ENCODE data around the gene ZNF320. TPM values are rescaled to one million over a fixed set of nuclear protein-coding genes. Genes with fewer than 3 reads are reported as not detected.
A peak's percentile ranks its signal among the peaks of the same experiment; 100 is the strongest.
"Not testable (repeated sequence)": the region's sequence is repeated elsewhere in the genome, so short reads cannot be mapped to it uniquely, and the experiment has no call there.

The ZNF320 gene
- polyA plus RNA-seq, 1 donor from 2014 or later: 4.7 TPM

DNA sequence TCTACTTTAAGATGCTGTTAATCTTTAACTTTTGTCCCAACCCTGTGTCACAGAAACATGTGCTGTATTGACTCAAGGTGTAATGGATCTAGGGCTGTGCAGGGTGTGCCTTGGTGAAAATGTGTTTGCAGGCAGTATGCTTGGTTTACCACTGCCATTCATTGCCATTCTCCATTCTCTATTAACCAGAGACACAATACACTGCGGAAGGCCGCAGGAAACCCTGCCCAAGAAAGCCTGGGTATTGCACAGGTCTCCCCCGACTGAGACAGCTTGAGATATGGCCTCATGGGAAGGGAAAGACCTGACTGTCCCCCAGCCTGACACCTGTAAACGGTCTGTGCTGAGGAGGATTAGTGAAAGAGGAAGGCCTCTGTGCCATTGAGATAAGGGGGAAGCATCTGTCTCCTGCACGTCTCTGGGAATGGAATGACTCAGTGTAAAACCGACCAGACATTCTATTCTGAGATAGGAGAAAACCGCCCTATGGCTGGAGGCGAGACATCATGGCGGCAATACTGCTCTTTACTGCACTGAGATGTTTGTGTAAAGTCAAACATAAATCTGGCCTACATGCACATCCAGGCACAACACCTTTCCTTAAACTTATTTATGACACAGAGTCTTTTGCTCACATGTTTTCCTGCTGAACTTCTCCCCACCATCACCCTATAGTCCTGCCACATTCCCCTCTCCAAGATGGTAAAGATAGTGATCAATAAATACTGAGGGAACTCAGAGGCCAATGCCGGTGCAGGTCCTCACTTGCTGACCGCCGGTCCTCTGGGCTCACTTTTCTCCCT lies 38.9 kb upstream of the ZNF320 start:
- Mint-ChIP-seq H3K4me3 (peak overlapping the region in 1 of 4 donors; percentile 4), H3K4me1 (peaks cover 8 to 15% (median 12%) of the 10 kb centered on the region in 3 donors), H3K27me3 (no peaks in the 10 kb centered on the region), H3K36me3 (peaks cover 23% of the 10 kb centered on the region), H3K9me3 (peaks cover 2 to 21% (median 5%) of the 10 kb centered on the region in 3 donors), H3K27ac (no peak overlapping the region)

DNA sequence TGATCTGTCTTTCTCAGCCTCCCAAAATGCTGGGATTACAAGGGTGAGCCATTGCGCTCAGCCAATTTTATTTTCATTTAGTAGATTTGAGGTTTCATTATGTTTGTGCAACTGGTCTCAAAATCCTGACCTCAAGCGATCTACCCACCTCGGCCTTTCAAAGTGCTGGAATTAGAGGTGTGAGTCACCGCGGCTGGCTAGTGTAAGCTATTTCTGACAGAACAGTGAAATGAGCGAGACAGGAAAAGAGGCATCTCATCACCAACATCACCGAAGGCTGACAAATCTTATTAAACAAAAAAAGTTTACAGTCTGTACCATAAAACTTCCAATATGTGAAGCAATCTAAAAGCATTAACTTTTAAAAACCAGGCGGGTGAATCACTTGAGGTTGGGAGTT lies 38.0 kb upstream of the ZNF320 start:
- Mint-ChIP-seq H3K4me1 (peaks cover 4 to 15% (median 9%) of the 10 kb centered on the region in 3 donors), H3K36me3 (peaks cover 23% of the 10 kb centered on the region), H3K27ac (no peak overlapping the region), H3K9me3 (peaks cover 2 to 21% (median 5%) of the 10 kb centered on the region in 3 donors), H3K27me3 (no peaks in the 10 kb centered on the region), H3K4me3 (peak overlapping the region in 1 of 4 donors; percentile 37)

DNA sequence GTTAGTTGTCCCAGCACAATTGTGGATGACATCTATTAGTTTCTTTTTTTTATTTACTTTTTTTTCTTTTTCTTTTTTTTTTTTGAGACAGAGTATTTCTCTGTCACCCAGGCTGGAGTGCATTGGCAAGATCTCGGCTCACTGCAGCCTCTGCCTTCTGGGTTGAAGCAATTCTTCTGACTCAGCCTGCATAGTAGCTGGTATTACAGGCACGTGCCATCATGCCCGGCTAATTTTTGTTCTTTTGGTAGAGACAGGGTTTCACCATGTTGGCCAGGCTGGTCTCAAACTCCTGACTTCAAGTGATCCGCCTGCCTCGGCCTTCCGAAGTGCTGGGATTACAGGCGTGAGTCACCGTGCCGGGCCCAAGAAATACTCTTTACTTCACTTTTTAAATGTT lies 27.2 kb upstream of the ZNF320 start:
- Mint-ChIP-seq H3K36me3 (peaks cover 15% of the 10 kb centered on the region), H3K4me1 (peaks cover 14 to 17% (median 15%) of the 10 kb centered on the region in 3 donors), H3K4me3 (peak overlapping the region in 2 of 4 donors; percentile 8 to 40), H3K9me3 (peaks cover 0 to 10% (median 2%) of the 10 kb centered on the region in 3 donors)
- H3K27me3 Mint-ChIP-seq, H3K27ac Mint-ChIP-seq: not testable (repeated sequence)

DNA sequence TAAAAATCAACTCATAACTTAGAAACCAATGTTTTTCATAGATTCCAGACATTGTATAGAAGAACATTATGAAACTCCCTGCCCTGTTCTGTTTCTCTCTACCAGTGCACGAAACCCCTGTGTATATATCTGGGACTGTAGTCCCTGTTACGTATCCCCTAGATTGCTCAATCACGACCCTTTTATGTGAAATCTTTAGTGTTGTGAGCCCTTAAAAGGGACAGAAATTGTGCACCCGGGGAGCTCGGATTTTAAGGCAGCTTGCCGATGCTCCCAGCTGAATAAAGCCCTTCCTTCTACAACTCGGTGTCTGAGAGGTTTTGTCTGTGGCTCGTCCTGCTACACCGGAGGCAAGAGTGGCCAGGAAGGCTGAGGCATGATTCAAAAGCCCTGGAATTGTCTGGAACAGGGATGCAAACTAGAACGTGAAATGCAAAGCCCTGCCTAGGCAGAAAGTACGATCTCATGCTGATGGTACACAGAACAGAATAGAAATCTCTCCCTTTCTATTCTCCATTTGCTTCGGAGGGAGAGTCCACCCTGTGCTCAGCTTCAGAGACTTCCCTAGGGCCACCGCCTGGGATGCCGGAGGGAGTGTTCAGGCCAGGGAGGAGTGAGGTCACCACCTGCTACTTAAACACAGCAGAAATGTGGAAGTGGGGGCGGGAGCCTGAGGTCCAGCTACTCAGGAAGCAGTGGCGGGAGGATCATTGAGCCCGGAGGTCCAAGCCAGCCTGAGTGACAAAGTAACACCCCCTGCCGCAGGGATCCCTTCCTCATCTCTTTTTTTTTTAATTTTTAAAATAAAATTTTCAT lies 26.6 kb upstream of the ZNF320 start:
- Mint-ChIP-seq H3K27me3 (no peaks in the 10 kb centered on the region), H3K4me1 (peaks cover 13 to 17% (median 15%) of the 10 kb centered on the region in 3 donors), H3K27ac (peak overlapping the region in 2 of 3 donors; percentile 79 to 84), H3K36me3 (peaks cover 11% of the 10 kb centered on the region), H3K4me3 (peak overlapping the region; percentile 91 to 98 (median 96)), H3K9me3 (peaks cover 0 to 5% (median 2%) of the 10 kb centered on the region in 3 donors)

DNA sequence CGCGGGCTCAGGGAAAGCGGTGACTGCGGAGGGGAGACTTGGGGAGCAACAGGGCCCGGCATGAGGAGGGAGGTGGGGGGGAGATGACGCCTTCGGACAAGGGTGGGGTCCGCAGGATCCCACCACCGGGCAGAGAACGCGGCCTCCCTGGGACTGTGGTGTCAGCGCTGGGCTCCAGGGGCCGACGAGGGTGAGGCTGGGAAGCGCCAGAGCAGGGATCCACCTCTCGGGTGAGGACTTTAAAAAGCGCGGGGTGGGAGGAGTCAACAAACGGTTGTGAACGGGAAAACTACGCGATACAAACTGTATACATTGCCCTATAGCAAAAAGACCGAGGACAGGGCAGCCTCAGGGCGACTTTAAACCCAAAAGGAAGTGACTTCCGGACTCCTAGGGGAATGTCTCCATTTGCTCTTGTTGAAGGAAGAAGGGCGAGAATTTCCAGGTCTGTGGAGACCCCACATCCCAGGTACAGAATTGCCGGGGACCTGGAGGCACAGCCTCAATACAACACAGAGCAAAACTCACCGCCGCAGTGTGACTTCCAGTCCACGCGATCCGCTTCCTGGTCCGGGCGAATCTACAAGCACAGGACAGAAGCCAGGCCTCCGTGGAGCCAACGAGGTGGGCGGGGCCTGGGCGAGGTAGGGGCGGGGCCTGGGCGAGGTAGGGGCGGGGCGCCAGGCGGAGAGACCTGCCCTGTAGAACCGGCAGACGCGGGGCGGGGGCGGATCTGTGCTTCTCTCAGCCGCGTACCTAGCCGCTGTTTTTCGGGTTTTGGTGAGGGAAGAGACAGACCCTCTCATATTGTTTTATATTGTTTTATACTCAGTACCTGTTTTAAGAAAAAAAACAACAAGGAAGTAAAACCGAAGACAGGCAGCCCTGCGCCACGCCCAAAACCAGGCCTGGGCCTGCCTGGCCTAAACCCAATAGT lies 25.7 kb upstream of the ZNF320 start, which contains the start of gene ZNF888:
Gene ZNF888, minus strand, starts transcription at position 588 of the 937 bp plus-strand sequence. CDS start 5,555 bp downstream, outside the sequence.
- H3K4me1 Mint-ChIP-seq: peaks cover 13 to 17% (median 15%) of the 10 kb centered on the region in 3 donors
- peaks cover 9% of the 10 kb centered on the region for H3K36me3 Mint-ChIP-seq
- H3K9me3 Mint-ChIP-seq: no peaks in the 10 kb centered on the region
- H3K27ac Mint-ChIP-seq: peak within 1 kb of the TSS; percentile 79 to 96 (median 86)
- H3K27me3 Mint-ChIP-seq: no peaks in the 10 kb centered on the region
- peak within 1 kb of the TSS; percentile 91 to 98 (median 96) for H3K4me3 Mint-ChIP-seq

DNA sequence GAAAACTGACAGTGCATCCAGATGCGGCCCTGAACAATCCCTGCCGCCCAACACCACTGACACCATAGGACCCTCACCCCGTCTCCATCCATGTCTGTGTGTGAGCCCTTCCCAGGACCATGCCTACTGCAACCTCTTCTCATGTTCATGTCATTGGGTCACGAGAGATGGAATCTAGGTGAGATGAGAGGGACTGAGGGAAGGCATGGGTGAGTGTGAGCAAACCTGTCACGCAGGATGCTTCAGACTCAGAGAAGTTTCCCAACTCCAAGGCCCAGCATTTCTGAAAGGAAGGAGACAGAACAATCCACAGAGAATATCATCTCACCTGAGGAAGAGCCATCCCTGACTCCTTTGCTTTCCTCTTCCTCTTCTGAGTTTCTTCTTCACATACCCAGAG lies 20.1 kb upstream of the ZNF320 start:
- peaks cover 4 to 16% (median 7%) of the 10 kb centered on the region in 3 donors for H3K4me1 Mint-ChIP-seq
- H3K27me3 Mint-ChIP-seq: no peaks in the 10 kb centered on the region
- no peak overlapping the region for H3K4me3 Mint-ChIP-seq
- peaks cover 2 to 4% (median 3%) of the 10 kb centered on the region in 3 donors for H3K9me3 Mint-ChIP-seq
- H3K27ac Mint-ChIP-seq: peak overlapping the region in 1 of 3 donors; percentile 94
- peaks cover 27% of the 10 kb centered on the region for H3K36me3 Mint-ChIP-seq

DNA sequence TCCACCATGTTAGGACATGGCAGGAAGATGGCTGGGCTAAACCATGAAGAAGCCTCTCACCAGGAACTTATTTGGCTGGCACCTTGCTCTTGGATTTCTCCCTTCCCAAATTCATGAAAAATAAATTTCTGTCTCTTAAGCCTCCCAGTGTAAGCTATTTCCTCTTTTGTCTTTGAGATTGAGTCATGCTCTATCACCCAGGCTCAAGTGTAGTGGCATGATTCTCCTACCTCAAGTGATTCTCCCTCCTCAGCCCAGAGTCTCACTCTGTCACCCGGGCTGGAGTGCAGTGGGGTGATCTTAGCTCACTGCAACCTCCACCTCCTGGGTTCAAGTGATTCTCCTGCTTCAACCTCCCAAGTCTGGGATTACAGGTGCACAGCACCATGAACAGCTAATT lies 13.2 kb upstream of the ZNF320 start:
- Mint-ChIP-seq H3K4me1 (no peaks in the 10 kb centered on the region), H3K9me3 (peaks cover 23 to 32% (median 24%) of the 10 kb centered on the region in 3 donors), H3K4me3 (no peak overlapping the region), H3K36me3 (peaks cover 45% of the 10 kb centered on the region), H3K27ac (no peak overlapping the region), H3K27me3 (no peaks in the 10 kb centered on the region)

DNA sequence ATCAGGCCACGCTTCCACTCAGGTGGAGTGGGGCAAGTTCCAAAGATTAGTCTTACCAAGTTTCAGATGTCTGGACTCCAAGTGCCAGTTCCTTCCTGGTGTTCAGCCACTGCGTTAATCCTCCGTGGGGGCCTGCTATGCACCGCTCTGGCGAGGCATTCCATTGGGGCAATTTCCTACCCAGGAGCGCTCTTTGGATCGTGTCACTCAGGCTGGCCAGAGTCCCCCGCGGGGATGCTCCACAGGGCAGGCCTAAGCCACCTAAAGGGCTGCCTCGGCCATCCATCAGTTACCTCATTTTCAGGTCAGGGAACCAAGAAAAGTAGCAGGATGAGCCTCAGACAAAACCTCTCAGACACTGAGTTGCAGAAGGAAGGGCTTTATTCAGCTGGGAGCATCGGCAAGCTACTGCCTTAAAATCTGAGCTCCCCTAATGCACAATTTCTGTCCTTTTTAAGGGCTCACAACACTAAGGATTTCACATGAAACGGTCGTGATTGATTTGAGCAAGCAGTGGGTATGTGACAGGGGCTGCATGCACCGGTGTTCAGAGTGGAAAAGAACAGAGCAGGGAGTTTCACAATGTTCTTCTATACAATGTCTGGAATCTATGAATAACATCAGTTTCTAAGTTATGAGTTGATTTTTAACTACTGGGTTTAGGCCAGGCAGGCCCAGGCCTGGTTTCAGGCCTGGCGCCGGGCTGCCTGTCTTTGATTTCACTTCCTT lies 6.8 kb upstream of the ZNF320 start:
- H3K27me3 Mint-ChIP-seq, H3K27ac Mint-ChIP-seq, H3K4me3 Mint-ChIP-seq, H3K4me1 Mint-ChIP-seq: not testable (repeated sequence)
- Mint-ChIP-seq H3K36me3 (peaks cover 18% of the 10 kb centered on the region), H3K9me3 (peaks cover 18 to 28% (median 22%) of the 10 kb centered on the region in 3 donors)

DNA sequence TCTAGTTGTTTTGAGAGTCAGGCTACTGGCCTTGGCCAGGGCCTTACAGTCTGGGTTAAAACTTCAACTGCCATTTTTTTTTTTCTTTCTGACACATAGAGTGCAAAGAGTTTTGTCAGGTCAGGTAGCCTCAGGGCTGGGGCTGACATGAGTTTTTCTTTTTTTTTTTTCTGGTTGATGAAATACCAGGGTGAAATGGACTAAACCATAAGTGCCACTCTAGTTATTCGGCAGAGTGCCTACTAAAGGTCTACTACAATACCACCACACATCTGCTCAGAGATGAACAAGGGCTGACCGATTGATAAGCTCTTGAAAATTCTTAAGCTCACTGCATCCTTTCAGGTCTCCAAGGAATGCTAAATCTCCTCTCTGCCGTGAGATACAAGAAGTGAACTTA lies 4.4 kb upstream of the ZNF320 start:
- Mint-ChIP-seq H3K36me3 (peaks cover 4% of the 10 kb centered on the region), H3K4me3 (no peak overlapping the region), H3K27ac (no peak overlapping the region), H3K27me3 (no peaks in the 10 kb centered on the region), H3K9me3 (peaks cover 9 to 21% (median 14%) of the 10 kb centered on the region in 3 donors), H3K4me1 (peaks cover 4 to 11% (median 5%) of the 10 kb centered on the region in 3 donors)

DNA sequence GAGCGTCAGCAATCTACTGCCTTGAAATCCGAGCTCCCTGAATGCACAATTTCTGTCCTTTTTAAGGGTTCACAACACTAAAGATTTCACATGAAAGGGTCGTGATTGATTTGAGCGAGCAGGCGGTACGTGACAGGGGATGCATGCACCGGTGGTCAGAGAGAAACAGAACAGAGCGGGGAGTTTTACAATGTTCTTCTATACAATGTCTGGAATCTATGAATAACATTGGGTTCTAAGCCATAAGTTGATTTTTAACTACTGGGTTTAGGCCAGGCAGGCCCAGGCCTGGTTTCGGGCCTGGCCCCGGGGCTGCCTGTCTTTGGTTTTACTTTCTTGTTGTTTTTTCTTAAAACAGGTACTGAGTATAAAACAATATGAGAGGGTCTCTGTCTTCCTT lies 1.2 kb upstream of the ZNF320 start:
- Mint-ChIP-seq H3K4me3 (peak overlapping the region in 3 of 4 donors; percentile 51 to 98 (median 75)), H3K4me1 (peaks cover 8 to 14% (median 11%) of the 10 kb centered on the region in 3 donors), H3K27ac (peak overlapping the region in 1 of 3 donors; percentile 47)
- H3K9me3 Mint-ChIP-seq, H3K36me3 Mint-ChIP-seq, H3K27me3 Mint-ChIP-seq: not testable (repeated sequence)

DNA sequence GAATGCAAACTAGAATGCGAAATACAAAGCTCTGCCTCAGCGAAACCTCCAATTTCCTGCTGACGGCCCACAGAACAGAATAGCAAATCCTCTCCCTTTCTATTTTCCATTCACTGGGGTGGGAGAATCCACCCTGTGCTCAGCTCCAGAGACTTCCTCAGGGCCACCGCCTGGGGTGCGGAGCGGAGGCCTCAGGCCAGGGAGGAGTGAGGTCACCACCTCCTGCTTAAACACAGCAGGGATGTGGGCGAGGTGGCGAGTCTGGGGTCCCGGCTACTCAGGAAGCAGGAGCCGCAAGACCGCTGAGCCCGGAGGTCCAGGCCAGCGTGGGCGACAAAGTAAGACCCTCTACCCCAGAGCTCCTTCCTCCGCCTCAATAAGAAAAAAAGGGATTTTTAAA lies 666 bp upstream of the ZNF320 start:
- Mint-ChIP-seq H3K4me3 (peak overlapping the region; percentile 92 to 98 (median 95)), H3K27ac (peak overlapping the region in 1 of 3 donors; percentile 63)

DNA sequence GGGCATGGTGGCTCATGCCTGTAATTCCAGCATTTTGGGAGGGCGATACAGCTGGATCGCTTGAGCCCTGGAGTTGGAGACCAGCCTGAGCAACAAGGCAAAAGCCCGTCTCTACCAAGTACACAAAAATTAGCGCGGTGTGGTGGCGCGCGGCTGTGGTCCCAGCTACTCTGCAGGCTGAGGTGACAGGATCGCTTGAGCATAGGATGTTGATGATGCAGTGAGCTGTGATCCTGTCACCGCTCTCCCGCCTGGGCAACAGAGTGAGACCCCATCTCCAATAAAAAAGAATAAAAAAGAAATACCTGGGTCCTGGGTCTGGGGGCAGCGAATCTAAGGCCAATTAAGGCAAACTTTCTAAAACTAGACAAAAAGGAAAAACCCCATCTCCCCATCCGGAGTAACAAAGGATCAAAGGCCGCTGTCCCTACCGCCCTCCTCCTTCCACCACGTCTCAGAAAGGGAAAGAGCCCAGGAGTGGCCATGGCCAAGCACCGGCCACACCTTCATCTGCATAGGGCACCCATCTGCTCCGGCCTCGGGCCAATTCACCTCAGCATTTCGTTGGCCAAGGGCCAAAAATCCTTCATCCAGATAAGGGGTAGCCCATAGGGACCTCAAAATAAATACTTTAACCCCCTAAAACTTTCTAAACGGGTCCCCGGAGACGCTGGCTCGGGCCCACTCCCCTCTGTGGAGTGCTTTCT lies 851 bp downstream of the ZNF320 start:
- Mint-ChIP-seq H3K36me3 (peaks cover 9% of the 10 kb centered on the region), H3K27ac (peak overlapping the region in 1 of 3 donors; percentile 74), H3K4me3 (peak overlapping the region; percentile 92 to 98 (median 95)), H3K4me1 (peaks cover 8 to 14% (median 11%) of the 10 kb centered on the region in 3 donors), H3K27me3 (no peaks in the 10 kb centered on the region), H3K9me3 (peaks cover 0 to 9% (median 6%) of the 10 kb centered on the region in 3 donors)

More for the DNA sequence above, 666 bp upstream of the ZNF320 start:
- Mint-ChIP-seq H3K9me3 (peaks cover 0 to 9% (median 7%) of the 10 kb centered on the region in 3 donors), H3K27me3 (no peaks in the 10 kb centered on the region), H3K36me3 (peaks cover 7% of the 10 kb centered on the region), H3K4me1 (peaks cover 8 to 14% (median 11%) of the 10 kb centered on the region in 3 donors)

DNA sequence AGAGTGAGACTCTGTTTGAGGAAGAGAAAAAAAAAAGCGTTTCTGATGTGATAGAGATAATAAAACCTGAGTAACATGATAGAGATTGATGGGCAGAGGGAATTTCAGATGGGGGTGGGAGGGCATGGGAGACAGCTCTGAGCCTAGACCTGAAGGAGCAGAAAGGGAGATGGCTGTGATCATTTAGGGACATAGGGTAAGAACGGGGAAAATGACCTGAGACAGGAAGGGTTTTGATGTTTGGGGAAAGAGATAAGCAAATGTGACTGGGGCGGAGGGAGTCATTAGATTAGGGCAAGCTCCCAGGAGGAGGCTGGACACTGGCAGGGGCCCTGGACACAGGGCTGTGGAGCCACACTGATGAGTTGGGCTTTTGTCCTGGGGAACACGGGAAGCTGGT lies 6.1 kb downstream of the ZNF320 start:
- Mint-ChIP-seq H3K9me3 (peaks cover 3 to 7% (median 4%) of the 10 kb centered on the region in 3 donors), H3K27me3 (no peaks in the 10 kb centered on the region), H3K36me3 (peaks cover 40% of the 10 kb centered on the region), H3K4me3 (peak overlapping the region in 1 of 4 donors; percentile 79), H3K4me1 (peaks cover 0 to 7% (median 2%) of the 10 kb centered on the region in 3 donors), H3K27ac (no peak overlapping the region)
